Caki2 (cell line): Measurements from ENCODE around the gene MYPOP. TPM values are rescaled to one million over a fixed set of nuclear protein-coding genes. Genes with fewer than 3 reads are reported as not detected.
A peak's percentile ranks its signal among the peaks of the same experiment; 100 is the strongest.

Experiments used
- DNase-seq: peaks from one replicate; pipeline ENCODE4 v3.0.0-alpha.2; 2015; ENCODE audit warnings: low read depth
- in situ Hi-C: cut with HindIII; loops from 2 replicates; pipeline ENCODE4 v1.10.0; 2016; ENCODE audit warnings: low sequenced_read_pairs, low pct_unique_long_range_greater_than_20kb, mixed read lengths
- total RNA-seq: library from RNA; depleted of rRNA; stranded (reverse); fragments of >200 nt; shearing (Covaris generic); gene quantifications from 2 replicates; pipeline ENCODE4 v1.2.3, GENCODE V29; 2014; ENCODE audit warnings: low replicate concordance; rRNA removed

MYPOP gene, protein sequence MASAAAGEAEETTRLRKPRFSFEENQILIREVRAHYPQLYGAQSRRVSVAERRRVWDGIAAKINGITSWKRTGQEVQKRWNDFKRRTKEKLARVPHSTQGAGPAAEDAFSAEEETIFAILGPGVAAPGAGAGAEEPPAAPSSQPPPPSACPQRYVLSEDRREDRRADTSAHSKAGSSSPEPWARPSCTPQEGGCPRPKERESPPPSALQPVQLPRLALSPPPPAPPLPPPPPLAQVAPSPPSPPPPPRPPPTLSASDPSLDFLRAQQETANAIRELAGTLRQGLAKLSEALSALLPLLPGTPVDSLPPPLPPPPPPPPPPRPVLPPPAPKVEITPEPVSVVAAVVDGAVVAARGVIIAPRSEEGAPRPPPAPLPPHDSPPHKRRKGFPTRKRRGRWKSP
- 2.4 and 6.0 TPM in 2 replicates for total RNA-seq

DNA sequence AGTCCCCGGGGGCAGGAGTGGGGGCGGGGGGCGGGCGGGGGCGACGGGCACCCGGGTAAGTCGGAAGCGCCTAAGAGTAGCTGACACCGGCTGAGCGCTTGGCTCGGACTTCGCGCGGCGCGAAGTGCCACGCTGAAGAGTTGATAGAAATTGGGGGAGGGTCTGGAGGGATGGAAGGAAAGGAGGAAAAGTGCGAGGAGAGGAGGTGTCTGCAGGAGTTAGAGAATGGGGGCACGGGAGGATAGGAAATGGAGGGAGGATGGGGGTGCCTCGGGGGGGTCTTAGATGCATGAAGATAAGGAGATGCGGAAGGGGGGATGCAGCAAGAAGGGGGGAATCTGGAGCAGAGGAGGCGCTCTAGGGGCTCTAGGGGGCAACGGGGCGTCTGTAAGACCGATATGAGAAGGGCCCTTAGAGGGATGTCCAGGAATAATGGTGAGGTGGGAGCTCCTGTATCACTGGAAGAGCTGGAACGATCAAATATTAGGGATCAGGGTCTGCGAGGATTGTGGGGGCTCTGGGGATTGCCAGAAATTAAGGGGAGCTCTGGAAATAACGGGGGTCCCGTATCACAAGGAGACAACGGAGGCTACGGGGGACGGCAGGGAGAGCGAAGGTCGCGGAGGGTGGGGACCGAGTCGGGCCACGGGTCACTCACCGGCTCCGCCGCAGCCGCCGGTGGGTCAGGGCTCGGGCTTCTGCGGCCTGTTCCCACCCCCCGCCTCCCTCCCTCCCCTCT lies at the start of gene MYPOP:
Gene MYPOP, minus strand, starts transcription at position 702 of the 739 bp plus-strand sequence. CDS start 840 bp downstream, outside the sequence.
- no peak for DNase-seq
- in situ Hi-C loops: no loop called here

DNA sequence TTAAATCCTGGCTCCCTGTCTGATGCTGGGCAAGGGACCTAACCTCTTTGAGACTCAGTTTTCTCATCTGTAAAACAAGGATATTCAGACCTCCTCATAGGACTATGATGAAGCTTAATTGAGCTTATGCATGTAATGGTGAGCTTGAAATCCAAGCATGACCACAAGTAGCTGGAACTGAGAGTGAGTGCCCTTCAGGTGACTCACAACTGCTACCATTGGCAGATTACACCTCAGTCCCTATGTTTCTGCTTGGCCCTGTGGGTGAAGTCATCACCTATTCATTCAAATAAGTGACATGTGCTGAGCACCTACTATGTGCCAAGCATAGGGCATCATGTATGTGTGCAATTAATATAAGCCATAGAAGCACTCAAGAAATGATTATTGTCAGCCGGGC lies 45.5 kb upstream of the MYPOP start:
- no peak for DNase-seq

DNA sequence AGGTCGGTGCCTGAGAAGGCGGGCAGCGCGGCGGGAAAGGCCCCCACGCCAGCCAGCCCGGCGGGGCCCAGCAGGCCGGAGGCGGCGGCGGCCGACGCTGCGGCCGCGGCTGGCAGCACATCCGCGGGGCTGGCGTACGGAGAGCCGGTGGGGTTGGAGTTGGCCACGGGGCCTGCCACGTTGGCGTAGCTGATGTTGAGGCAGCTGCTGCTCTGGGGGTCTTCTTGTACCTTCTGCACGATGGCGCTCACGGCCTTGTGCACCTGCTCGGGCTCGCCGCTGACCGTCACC lies 38.0 kb upstream of the MYPOP start:
- in situ Hi-C loops: no loop called here
- DNase-seq: no peak

More for the DNA sequence above, 45.5 kb upstream of the MYPOP start:
- in situ Hi-C loops: no loop called here

DNA sequence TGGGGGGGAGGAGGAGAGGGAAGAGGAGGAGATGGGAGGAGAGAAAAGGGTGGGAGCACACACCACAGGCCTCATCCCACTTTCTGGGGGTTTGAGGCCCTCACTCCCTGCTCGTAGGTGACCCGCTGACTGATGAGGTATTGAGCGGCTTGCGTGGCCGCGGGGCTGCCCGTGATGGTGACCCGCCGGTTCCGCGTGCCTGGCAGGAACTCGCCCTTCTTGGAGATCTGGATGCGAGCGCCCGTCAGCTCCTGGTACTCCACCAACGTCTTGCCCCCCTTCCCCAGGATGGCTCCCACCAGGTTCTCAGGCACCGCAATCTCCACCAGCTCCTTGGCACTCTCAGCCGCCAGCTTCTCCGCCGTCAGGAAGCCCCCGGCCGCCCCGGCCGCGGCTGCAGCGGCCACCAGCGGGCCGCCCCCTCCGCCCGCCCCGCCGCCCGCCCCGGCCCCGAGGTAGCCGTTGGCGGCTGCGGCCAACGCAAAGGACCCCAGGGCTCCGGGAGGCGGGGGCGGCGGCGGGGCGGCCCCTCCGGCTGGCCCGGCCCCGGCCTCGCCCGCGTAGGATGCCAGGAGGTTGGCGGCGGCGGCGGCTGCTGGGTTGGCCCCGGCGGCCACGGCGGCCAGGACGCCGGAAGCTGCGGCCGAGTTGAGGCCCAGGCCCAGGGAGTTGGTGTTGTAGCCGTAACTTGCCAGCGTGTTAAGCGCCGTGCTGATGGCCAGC lies 37.5 kb upstream of the MYPOP start:
- DNase-seq: no peak
- in situ Hi-C loops: no loop called here

DNA sequence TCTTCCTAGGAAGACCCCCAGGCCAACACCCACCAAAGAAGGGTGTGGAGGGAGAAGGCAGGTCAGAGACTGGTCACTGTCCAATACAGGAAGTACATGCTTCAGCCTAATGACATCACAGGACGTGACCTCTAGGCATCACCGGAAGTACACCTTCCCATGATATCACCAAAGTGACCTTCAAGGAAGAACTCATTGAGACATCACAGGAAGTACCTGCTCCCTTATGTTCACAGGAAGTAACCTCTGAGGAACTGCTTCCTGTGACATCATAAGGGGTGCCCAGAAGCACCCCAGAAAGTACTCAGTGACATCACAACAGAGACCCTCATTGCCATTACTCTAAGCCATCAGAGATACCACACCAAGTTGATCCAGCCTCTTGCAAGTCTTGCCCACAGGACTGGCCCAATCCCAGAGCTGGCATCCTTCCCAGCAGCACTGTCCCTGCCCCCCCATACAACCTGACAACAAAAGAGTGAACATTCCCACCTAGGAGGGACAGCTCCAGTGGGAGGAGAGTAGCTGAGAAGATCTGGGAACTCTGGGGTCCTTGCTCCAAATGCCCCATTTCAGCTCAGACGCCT lies 36.4 kb upstream of the MYPOP start:
- no peak for DNase-seq
- in situ Hi-C loops: no loop called here

DNA sequence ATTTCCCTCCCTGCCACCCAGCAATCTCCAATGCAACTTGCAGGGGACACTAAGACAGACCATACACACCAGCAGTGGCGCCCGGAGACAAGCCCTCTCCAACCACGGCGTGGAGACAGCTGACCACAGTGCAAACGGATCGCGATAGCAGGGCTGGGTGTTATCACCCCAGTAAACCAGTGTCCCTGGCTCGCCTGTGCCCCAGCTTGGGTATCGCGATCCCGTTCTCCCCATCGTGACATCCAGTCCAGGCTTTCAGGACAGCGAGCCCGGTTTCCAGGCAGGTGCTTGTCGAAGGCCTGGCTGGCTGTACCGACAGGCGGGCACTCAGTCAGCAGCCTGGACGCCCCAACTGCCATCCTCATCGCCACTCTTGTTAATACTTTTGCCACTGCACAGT lies 32.9 kb upstream of the MYPOP start:
- DNase-seq: no peak
- in situ Hi-C loops: no loop called here

DNA sequence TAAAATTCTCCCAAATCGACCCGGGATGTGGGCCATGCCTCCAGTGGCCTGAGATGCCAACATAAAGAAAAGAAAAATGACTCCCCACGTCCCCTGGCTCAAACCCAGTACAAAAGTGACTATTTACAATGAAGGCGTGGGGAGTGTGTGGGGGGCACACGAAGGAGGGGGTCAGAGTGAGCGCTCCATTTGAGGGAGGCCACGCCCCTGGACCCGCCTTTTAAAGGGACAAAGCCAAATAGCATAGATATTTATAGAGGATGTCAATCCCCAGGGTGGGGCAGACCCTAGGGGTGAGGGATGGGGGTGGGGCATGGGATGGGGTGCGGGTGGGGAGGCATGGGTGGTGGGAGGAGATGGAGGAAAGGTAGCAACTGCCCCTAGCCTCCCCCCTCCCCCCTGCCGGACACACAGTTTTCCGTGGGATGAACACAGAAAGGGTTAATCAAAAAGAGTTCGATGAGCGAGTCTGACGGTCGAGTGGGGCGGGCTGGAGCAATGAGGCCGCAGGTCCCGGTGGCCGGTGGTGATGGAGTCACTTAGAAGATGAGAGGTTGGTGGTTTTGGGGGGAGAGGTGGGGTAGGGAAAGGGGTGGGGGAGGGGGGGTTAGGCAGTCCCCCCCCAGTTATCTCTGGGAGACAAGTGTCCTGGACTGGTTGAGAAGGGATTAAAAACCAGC lies 32.3 kb upstream of the MYPOP start:
- DNase-seq: no peak
- in situ Hi-C loops: no loop called here

DNA sequence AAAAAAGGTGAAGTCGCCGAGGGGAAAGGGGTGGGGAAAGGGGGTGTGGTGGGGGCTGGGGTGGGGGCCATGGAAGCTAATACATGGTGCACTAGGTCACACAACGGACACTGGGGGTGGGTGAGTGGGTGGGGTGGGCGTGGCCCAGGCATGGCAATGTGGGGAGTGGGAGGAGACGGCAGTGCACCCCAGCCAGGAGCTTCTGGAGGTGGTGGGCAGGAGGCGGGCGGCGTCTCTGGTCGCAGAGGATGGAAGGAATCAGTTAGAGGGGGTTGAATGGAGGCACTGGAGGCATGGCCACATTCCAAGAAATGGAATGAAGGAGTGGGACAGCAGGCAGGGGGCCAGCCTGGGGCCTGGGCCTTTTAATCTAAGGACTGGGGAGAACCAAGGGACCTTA lies 31.3 kb upstream of the MYPOP start:
- no peak for DNase-seq
- in situ Hi-C loops: no loop called here

DNA sequence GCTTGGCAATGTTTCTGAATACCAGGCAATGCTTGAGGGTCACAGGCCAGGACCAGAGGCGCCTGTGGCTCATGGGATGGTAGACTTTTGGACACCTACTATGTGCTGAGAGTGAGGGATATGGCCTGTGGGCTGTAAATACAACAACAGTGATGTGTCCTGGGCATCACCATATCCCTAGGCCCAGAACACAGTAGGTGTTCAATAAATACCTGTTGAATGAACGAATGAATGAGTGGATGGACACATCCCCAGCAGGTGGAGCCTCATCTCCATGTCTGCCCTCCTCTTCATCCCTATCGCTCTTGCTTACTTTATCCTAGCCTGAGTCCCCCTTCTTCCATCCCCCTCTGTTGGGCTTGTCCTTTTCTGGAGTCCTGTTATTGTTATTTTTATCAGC lies 28.6 kb upstream of the MYPOP start:
- in situ Hi-C loops: no loop called here
- no peak for DNase-seq

DNA sequence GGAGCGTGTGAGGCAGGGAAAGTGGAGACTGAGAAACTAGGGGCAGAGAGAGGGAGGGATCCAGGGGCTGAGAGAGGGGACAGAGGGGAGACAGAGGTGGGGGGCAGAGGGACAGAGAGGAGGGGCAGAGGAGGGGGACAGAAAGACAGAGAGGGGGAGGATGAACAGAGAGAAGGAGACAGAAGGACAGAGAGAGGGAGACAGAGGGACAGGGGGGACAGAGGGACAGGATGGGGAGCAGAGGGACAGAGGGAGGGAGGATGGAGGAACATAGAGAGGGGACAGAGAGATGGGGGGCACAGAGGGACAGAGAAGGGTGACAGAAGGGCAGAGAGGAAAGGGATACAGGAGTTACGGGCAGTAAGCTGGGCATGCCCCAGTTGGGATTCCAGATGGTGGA lies 26.8 kb upstream of the MYPOP start:
- DNase-seq: no peak
- in situ Hi-C loops: no loop called here

DNA sequence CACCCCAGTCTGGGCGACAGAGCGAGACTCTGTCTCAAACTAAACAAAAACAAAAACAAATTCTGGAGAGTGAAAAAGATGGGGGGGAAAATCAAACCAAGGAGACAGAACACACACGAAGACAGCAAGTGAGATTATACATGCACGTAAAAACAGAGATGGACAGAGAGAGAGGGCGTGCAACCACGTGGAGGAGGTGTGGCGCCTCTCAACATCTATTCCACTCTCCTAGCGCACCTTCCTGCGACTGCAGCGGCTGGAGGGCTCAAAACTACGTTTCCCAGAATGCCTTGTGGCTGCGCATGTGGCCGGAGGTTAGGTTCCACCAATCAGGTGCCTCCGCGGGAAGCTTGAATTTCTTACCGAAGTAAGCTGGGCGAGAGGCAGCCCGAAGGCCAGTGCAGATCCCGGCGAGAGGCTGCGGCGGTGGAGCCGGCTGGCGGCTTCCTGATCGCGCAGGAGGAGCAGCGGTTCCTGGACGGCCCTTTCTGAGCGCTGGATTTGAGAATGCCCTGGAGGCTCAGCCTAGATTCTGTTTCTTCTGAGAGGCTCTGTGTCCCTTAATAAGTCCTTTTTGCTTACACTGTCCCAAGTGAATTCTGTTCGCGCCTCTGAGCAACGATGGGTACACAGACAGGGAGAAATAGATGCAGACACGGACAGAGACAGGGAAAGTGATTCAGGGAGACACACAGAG lies 25.3 kb upstream of the MYPOP start:
- in situ Hi-C loops: no loop called here
- peak; percentile 85 for DNase-seq

DNA sequence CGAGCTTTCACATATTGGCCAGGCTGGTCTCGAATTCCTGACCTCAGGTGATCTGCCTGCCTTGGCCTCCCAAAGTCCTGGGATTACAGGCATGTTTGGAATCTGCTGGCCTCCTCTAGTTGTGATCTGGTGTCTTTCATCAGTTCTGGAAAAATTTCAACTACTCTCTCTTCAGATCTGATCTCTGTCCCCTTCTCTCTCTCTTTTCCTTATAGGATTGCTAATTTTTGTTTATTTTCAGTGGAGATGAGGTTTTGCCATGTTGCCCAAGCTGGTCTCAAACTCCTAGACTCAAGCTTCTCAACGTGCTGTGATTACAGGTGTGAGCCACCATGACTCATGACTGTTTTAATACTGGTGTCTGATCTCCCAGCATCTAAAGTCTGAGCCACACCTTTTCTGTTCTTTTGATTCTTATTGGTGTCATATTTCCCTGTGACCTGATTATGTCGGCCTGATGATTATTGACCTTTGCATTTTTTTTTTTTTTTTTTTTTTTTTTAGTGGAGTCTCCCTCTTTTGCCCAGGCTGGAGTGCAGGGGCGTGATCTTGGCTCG lies 22.6 kb upstream of the MYPOP start:
- in situ Hi-C loops: no loop called here
- DNase-seq: no peak

DNA sequence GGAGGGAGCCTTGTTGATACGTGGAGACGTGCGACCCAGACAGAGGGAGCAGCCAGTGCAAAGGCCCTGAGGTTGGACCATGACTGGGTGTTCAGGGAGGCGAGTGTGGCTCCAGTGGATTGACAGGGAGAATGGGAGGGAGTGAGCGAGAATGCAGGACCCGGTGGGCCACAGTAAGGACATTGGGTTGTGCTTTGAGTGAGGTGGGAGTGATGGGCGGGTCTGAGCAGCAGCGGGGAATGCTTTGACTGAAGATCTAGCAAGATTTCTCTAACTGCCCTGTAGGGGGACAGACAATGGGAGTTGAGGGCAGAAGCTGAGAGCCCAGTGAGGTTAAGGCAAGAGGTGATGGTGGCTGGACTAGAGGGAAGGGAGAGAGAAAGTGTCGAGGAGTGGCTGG lies 19.9 kb upstream of the MYPOP start:
- in situ Hi-C loops: no loop called here
- DNase-seq: no peak

DNA sequence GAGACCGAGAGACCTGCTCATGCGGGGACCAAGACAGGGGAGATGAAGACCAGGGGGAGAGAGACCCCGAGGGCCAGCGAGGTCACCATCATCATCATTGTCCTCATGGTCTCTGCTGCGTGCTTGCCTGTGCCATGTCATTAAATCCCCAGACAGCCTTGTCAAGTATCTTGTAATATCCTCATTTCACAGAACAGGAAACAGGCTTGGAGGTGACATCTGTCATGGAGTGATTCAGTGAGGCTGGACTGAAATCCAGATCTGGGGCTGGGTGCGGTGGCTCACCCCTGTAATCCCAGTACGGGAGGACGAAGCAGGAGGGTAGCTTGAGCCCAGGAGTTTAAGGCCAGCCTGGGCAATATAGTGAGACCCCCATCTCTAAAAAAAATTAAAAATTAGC lies 18.0 kb upstream of the MYPOP start:
- DNase-seq: no peak
- in situ Hi-C loops: no loop called here

DNA sequence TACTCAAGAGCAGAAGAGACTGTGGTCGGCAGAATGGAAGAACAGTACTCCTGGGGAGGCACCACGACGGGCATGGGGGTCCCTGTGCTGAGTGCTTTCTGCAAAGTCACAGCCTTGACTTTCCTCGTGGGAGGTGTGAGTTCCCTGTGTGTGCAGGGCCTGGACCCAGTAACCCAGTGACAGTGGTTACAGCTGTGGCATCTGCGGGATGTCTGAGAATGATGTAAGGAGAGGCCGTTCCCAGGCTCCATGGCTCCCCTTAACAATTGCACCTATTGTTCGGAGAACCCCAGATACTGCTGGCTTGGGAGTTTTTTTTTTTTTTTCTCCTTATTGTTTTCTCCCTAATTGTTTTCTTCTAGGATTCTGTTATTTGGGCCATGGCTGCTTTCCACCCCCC lies 17.3 kb upstream of the MYPOP start:
- no peak for DNase-seq
- in situ Hi-C loops: no loop called here

DNA sequence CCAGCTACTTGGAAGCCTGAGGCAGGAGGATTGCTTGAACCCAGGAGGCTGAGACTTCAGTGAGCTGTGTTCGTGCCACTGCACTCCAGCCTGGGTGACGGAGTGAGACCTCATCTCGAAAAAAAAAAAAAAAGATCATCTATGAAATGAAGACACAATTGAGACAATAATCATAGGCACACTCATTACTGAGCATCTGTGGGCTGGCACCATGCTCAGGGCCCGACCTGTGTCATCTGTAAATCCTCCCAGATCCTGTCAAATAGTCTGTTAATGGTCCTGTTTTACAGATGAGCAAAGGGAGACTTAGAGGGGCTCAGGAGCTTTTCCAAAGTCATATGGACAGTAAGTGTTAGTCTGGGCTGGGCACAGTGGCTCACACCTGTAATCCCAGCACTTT lies 16.3 kb upstream of the MYPOP start:
- in situ Hi-C loops: no loop called here
- no peak for DNase-seq

DNA sequence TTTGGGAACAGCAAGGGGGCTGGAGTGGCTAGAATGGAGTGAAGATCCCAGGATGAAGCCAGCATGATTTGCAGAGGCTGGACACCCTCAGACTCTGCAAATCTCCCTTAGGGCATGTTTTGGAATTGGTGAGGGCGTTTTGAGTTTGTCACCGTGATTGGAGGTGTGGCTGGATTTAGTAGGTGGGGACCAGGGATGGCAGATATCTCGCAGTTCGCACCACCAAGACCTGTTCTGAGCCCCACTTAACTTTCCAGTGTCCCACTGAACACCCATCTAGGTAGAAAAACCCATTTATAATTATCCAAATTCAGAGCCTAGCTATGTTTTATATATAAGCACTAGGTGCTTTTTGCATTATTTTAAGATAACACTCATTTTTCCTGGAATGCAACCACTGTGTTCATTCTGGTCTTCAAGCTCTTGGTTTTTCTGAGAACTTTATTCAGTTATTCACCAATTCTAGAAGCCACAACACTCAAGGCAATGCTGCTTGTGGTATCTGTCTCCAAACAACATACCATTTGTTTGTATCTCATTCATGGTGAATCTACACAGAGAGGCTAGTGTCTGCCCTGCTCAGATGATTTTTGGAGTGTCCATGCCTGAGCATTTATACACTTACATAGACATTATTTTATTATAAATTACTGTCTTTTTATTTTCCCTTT lies 15.1 kb upstream of the MYPOP start:
- DNase-seq: no peak
- in situ Hi-C loops: no loop called here
